ENCODE data around the gene SPNS2. TPM values are rescaled to one million over a fixed set of nuclear protein-coding genes. Genes with fewer than 3 reads are reported as not detected.

SPNS2 gene
- total and polyA plus RNA-seq, 10 of the 15 experiments (the other 5 are each of a cell fraction or from before 2014, with no cell fraction given): 0.04 to 1.1 (median 0.23) TPM; not detected in 2

DNA sequence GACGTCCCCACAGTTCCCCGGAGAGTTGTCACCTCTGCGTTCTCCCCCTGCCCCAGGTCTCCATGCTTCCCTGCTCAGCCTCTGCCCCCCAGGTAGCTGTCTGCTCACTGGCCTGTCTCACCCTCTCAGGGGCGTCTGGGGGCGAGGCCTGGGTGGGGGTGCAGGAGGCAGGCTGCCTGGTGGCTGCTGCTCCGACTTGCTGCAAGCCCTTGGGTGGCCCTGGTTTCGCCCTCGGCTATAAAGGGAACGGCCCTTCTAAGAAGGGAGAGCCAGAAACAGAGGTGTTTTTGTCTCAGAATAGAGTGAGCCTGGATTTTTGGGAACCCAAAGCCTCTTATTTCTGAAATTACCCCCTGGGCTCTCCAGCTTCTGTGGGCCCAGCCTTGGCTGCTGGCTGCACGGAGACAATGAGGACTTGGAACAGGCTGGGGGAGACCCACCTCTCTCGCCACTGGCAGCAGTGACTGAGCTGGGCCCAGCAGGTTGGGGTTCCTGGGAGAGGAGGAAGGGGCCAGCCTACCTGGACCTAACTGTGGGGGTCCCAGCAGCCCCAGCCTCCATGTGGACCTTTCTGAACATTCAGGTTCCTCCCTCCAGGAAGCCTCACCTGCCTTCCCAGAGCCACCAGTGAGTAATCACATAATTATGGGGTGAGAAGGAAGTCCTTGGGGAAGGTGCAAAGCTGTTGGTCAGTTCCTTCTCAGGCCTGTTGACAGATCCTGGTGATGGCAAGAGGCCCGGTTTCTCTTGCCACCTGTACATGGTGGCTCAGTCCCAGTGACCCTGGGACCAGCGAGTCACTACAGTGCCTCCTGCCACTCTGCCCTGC, 15.5 kb upstream of the SPNS2 start:
- BruUV-seq (replicated peaks): no TSS peak
- H3K27me3 ChIP-seq (replicated peaks in 1 of 2; ENCODE audit: control insufficient read depth in 2 of 2, insufficient read depth in 2 of 2, low read length in 1 of 2): no peaks in the 10 kb centered on the region; a peak in 2 of 4 replicates
- ChIA-PET CTCF (interaction anchor here (1.7 kb wide), 1 partner anchor 14 kb away, joined by 4 read pairs; no protein-coding TSS in a partner anchor), POLR2A (no interaction called here), RAD21 (ENCODE audit: unreplicated experiment) (no interaction called here), SMC1A (ENCODE audit: uncharacterized antibody, unreplicated experiment) (no interaction called here)
- H3K79me2 ChIP-seq (ENCODE audit: control insufficient read depth, insufficient read depth, low read length): no peaks in the 10 kb centered on the region
- peaks cover 8% of the 10 kb centered on the region for H3K4me1 ChIP-seq (ENCODE audit: control insufficient read depth, insufficient read depth, low read length)
- H3K9ac ChIP-seq (ENCODE audit: control insufficient read depth, insufficient read depth, low read length): no peak overlapping the region
- no peak overlapping the region for H3K27ac ChIP-seq (ENCODE audit: control insufficient read depth, insufficient read depth)
- intact Hi-C loops (cut with micrococcal nuclease; ENCODE audit: unreplicated experiment) (no loop called here), in situ Hi-C loops (cut with MboI) (no loop called here)
- no peak for ATAC-seq
- no peak for DNase-seq (ENCODE audit: low read depth, low spot score)
- H3K4me3 ChIP-seq: no peak overlapping the region
- no peak for FAIRE-seq
- H3K4me2 ChIP-seq (ENCODE audit: control insufficient read depth, insufficient read depth): no peak overlapping the region
- WGBS (ENCODE audit: insufficient coverage, insufficient replicate concordance, low lambda C conversion rate, missing lambda C conversion rate): 45% methylated on average over 13 of the region's 13 CpGs
- H4K20me1 ChIP-seq (ENCODE audit: control insufficient read depth, insufficient read depth): no peaks in the 10 kb centered on the region
- H2AFZ ChIP-seq (ENCODE audit: control insufficient read depth, low read depth, low read length): no peak overlapping the region
- no peaks in the 10 kb centered on the region for H3K9me3 ChIP-seq (replicated peaks; ENCODE audit: control insufficient read depth, insufficient read depth, low read length)
- no peaks in the 10 kb centered on the region for H3K36me3 ChIP-seq (ENCODE audit: control insufficient read depth in 2 of 2, insufficient read depth in 2 of 2, low read length in 1 of 2)
- TF ChIP-seq, protein P1, sequence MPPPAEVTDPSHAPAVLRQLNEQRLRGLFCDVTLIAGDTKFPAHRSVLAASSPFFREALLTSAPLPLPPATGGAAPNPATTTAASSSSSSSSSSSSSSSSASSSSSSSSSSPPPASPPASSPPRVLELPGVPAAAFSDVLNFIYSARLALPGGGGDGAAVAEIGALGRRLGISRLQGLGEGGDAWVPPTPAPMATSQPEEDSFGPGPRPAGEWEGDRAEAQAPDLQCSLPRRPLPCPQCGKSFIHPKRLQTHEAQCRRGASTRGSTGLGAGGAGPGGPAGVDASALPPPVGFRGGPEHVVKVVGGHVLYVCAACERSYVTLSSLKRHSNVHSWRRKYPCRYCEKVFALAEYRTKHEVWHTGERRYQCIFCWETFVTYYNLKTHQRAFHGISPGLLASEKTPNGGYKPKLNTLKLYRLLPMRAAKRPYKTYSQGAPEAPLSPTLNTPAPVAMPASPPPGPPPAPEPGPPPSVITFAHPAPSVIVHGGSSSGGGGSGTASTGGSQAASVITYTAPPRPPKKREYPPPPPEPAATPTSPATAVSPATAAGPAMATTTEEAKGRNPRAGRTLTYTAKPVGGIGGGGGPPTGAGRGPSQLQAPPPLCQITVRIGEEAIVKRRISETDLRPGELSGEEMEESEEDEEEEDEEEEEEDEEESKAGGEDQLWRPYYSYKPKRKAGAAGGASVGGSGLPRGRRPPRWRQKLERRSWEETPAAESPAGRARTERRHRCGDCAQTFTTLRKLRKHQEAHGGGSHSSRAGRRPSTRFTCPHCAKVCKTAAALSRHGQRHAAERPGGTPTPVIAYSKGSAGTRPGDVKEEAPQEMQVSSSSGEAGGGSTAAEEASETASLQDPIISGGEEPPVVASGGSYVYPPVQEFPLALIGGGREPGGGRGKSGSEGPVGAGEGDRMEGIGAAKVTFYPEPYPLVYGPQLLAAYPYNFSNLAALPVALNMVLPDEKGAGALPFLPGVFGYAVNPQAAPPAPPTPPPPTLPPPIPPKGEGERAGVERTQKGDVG (CRISPR knock-in tag; IDR thresholded peaks at IDR 0.05): no peak
- TF ChIP-seq HCFC1 (IDR thresholded peaks at IDR 0.05; ENCODE audit: low read length) (no peak), IRF4 (IDR thresholded peaks at IDR 0.05; ENCODE audit: low read depth, low read length) (no peak), FOS (IDR thresholded peaks at IDR 0.05; ENCODE audit: borderline replicate concordance, extremely low read depth, insufficient read length) (no peak), GABPA (IDR thresholded peaks at IDR 0.05; ENCODE audit: low read depth) (no peak), RAD51 (IDR thresholded peaks at IDR 0.05) (no peak), JUNB (IDR thresholded peaks at IDR 0.05) (no peak), YY1 (IDR thresholded peaks at IDR 0.05; ENCODE audit: low read depth, low read length) (no peak), ZNF384 (IDR thresholded peaks at IDR 0.05; ENCODE audit: borderline replicate concordance, low read depth, low read length) (no peak), BRCA1 (IDR thresholded peaks at IDR 0.05; ENCODE audit: low read depth, low read length) (no peak), RBBP5 (conservative IDR thresholded peaks at IDR 0.05) (no peak), SMARCA5 (IDR thresholded peaks at IDR 0.05) (no peak), WRNIP1 (IDR thresholded peaks at IDR 0.05; ENCODE audit: borderline replicate concordance, low read depth, low read length) (no peak), KDM1A (IDR thresholded peaks at IDR 0.05; ENCODE audit: borderline replicate concordance) (no peak)
- TF ChIP-seq, protein P2, sequence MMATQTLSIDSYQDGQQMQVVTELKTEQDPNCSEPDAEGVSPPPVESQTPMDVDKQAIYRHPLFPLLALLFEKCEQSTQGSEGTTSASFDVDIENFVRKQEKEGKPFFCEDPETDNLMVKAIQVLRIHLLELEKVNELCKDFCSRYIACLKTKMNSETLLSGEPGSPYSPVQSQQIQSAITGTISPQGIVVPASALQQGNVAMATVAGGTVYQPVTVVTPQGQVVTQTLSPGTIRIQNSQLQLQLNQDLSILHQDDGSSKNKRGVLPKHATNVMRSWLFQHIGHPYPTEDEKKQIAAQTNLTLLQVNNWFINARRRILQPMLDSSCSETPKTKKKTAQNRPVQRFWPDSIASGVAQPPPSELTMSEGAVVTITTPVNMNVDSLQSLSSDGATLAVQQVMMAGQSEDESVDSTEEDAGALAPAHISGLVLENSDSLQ (IDR thresholded peaks at IDR 0.05): no peak
- TF ChIP-seq, protein P3, sequence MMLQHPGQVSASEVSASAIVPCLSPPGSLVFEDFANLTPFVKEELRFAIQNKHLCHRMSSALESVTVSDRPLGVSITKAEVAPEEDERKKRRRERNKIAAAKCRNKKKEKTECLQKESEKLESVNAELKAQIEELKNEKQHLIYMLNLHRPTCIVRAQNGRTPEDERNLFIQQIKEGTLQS (IDR thresholded peaks at IDR 0.05; ENCODE audit: borderline replicate concordance, extremely low read depth, low read depth, low read length): no peak
- TF ChIP-seq, protein P4, sequence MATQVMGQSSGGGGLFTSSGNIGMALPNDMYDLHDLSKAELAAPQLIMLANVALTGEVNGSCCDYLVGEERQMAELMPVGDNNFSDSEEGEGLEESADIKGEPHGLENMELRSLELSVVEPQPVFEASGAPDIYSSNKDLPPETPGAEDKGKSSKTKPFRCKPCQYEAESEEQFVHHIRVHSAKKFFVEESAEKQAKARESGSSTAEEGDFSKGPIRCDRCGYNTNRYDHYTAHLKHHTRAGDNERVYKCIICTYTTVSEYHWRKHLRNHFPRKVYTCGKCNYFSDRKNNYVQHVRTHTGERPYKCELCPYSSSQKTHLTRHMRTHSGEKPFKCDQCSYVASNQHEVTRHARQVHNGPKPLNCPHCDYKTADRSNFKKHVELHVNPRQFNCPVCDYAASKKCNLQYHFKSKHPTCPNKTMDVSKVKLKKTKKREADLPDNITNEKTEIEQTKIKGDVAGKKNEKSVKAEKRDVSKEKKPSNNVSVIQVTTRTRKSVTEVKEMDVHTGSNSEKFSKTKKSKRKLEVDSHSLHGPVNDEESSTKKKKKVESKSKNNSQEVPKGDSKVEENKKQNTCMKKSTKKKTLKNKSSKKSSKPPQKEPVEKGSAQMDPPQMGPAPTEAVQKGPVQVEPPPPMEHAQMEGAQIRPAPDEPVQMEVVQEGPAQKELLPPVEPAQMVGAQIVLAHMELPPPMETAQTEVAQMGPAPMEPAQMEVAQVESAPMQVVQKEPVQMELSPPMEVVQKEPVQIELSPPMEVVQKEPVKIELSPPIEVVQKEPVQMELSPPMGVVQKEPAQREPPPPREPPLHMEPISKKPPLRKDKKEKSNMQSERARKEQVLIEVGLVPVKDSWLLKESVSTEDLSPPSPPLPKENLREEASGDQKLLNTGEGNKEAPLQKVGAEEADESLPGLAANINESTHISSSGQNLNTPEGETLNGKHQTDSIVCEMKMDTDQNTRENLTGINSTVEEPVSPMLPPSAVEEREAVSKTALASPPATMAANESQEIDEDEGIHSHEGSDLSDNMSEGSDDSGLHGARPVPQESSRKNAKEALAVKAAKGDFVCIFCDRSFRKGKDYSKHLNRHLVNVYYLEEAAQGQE (IDR thresholded peaks at IDR 0.05; ENCODE audit: low read depth, low read length): no peak
